Prostate gland (tissue), 2 donors: ENCODE results near the gene RBFOX2. TPM values are rescaled to one million over a fixed set of nuclear protein-coding genes. Genes with fewer than 3 reads are reported as not detected.
"Not testable (repeated sequence)": the region's sequence is repeated elsewhere in the genome, so short reads cannot be mapped to it uniquely, and the experiment has no call there.

Experiments used
- DNase-seq: peaks from one replicate; pipeline ENCODE4 v3.0.0-alpha.2; 2019; ENCODE audit warnings: low spot score
- H3K27ac ChIP-seq, 2 donors: fragments of 200-600 bp; sonication (generic); 2 replicates each; pipeline ENCODE4 v1.5.1; 2017 to 2019
- H3K27me3 ChIP-seq: fragments of 200-600 bp; sonication (generic); replicated peaks from 2 replicates; pipeline ENCODE4 v1.5.1; 2019; ENCODE audit not compliant: insufficient read depth
- H3K36me3 ChIP-seq, 2 donors: fragments of 200-600 bp; sonication (generic); 1 replicate in 1 of 2; 2 replicates in 1 of 2; pipeline versions ENCODE4 v1.5.1 to v1.8.1; 2017 to 2019
- H3K4me1 ChIP-seq: fragments of 200-600 bp; sonication (generic); replicated peaks from 2 replicates; pipeline ENCODE4 v1.5.1; 2019
- H3K4me3 ChIP-seq, 2 donors: fragments of 200-600 bp; sonication (generic); 2 replicates each; pipeline ENCODE4 v1.5.1; 2017 to 2019
- H3K9me3 ChIP-seq: fragments of 200-600 bp; sonication (generic); 2 replicates; pipeline ENCODE4 v1.5.1; 2017
- POLR2A ChIP-seq: fragments of 450-650 bp; IDR thresholded peaks from one replicate; pipeline ENCODE4 v1.6.1; 2016; ENCODE audit warnings: antibody characterized with exemption, mild to moderate bottlenecking
- POLR2AphosphoS5 ChIP-seq: sonication (generic); formaldehyde crosslinking; IDR thresholded peaks from one replicate; pipeline ENCODE4 v1.6.1; 2017; ENCODE audit warnings: antibody characterized with exemption
- WGBS: methylation state at CpG from one replicate; pipeline ENCODE4 v1.1.5; 2018; 5-methylcytosine and 5-hydroxymethylcytosine counted together
- intact Hi-C: fragments of 100-400 bp; cut with DNase I; formaldehyde crosslinking; loops from one replicate; pipeline ENCODE4 v1.14.2; 2022
- total RNA-seq, 2 donors: library from RNA; depleted of rRNA; stranded (reverse); fragments of >200 nt; gene quantifications; one replicate each; pipeline ENCODE4 v1.1.0, GENCODE V29; 2016
- TF ChIP-seq, protein P1 (sequence below), 4 experiments: fragments of 200-600 bp in 2 of 4; fragments of 450-650 bp in 2 of 4; sonication (generic) in 2 of 4; IDR thresholded peaks; 1 replicate in 3 of 4; 2 replicates in 1 of 4; pipeline ENCODE4 v1.5.1; 2016 to 2019; ENCODE audit warnings: antibody characterized with exemption in 4 of 4, mild to moderate bottlenecking in 2 of 4, moderate library complexity in 2 of 4

RBFOX2 gene
- total RNA-seq, 2 donors from 2014 or later: 59.8 to 79.4 TPM

- no peaks in the 10 kb centered on the region for H3K4me1 ChIP-seq
- 84% methylated on average over 12 of the region's 12 CpGs for WGBS
- DNase-seq: no peak
- no peaks in the 10 kb centered on the region for H3K27me3 ChIP-seq
- no peak overlapping the region for H3K27ac ChIP-seq
- H3K9me3 ChIP-seq: no peaks in the 10 kb centered on the region
- TF ChIP-seq, protein P1, sequence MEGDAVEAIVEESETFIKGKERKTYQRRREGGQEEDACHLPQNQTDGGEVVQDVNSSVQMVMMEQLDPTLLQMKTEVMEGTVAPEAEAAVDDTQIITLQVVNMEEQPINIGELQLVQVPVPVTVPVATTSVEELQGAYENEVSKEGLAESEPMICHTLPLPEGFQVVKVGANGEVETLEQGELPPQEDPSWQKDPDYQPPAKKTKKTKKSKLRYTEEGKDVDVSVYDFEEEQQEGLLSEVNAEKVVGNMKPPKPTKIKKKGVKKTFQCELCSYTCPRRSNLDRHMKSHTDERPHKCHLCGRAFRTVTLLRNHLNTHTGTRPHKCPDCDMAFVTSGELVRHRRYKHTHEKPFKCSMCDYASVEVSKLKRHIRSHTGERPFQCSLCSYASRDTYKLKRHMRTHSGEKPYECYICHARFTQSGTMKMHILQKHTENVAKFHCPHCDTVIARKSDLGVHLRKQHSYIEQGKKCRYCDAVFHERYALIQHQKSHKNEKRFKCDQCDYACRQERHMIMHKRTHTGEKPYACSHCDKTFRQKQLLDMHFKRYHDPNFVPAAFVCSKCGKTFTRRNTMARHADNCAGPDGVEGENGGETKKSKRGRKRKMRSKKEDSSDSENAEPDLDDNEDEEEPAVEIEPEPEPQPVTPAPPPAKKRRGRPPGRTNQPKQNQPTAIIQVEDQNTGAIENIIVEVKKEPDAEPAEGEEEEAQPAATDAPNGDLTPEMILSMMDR (IDR thresholded peaks at IDR 0.05): no peak
- TF ChIP-seq POLR2A: no peak
- no peak for TF ChIP-seq POLR2AphosphoS5
- H3K36me3 ChIP-seq: no peaks in the 10 kb centered on the region
- H3K4me3 ChIP-seq: no peak overlapping the region
- intact Hi-C loops: no loop called here
Observed at GRCh38 chr22:35739076-35739930, 289.3 kb downstream of the RBFOX2 start.

- H3K4me3 ChIP-seq, H3K9me3 ChIP-seq, H3K4me1 ChIP-seq, H3K27me3 ChIP-seq, DNase-seq, intact Hi-C loops, H3K36me3 ChIP-seq, H3K27ac ChIP-seq: not testable (repeated sequence)
- 95% methylated on average over 6 of the region's 6 CpGs for WGBS
Observed at GRCh38 chr22:35737886-35738285, 290.7 kb downstream of the RBFOX2 start.

DNA sequence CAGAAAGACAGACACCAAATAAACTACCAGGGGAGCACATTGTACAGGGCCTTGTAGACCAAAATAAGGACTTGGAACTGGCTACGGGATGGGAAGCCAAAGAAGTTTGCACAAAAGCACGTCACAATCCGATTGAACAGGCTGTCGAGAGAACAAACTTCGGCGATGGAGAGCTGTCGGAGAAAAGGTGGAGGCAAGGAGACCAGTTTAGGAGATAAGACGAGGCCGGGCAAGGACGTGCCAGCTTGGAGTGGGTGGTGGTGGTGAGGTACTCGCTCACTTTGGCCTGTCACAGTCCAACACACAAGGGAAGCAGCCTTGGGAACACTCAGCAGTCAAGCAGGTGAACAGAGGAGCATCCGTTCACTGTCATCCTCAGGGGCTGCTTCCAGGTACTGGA is 291.9 kb downstream of the RBFOX2 start:
- no peaks in the 10 kb centered on the region for H3K9me3 ChIP-seq
- TF ChIP-seq, protein P1 (IDR thresholded peaks at IDR 0.05): no peak
- TF ChIP-seq POLR2AphosphoS5 (no peak), POLR2A (no peak)
- H3K27ac ChIP-seq: no peak overlapping the region
- no peaks in the 10 kb centered on the region for H3K4me1 ChIP-seq
- intact Hi-C loops: no loop called here
- WGBS: 87% methylated on average over 12 of the region's 12 CpGs
- DNase-seq: no peak
- H3K4me3 ChIP-seq: no peak overlapping the region
- H3K36me3 ChIP-seq: no peaks in the 10 kb centered on the region
- no peaks in the 10 kb centered on the region for H3K27me3 ChIP-seq

- no peak overlapping the region for H3K27ac ChIP-seq
- intact Hi-C loops: no loop called here
Observed at GRCh38 chr22:35736166-35736565, 292.5 kb downstream of the RBFOX2 start.

DNA sequence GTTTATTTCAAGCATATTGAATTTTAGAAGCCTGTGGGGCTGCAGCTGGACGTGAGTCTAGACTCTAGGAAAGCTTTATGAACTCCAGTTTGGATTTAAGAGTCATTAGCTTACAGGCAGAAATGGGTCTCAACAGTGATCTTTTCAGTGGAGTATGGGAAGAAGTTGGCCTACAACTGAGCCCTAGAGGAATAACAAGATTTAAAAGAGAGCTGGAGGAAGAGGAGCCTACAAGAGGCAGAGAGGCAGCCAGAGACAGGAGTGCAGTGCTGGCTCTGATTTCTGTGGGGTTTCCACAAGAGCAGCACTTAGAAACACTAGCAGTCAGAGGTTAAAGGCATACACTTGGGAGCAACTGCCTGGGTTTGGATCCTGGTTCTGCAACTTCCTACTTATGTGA is 293.1 kb downstream of the RBFOX2 start:
- H3K27ac ChIP-seq: no peak overlapping the region
- WGBS: 84% methylated on average over 1 of the region's 1 CpG
- DNase-seq: no peak
- H3K4me3 ChIP-seq: no peak overlapping the region
- no peaks in the 10 kb centered on the region for H3K9me3 ChIP-seq
- H3K27me3 ChIP-seq: no peaks in the 10 kb centered on the region
- H3K4me1 ChIP-seq: no peaks in the 10 kb centered on the region
- intact Hi-C loops: no loop called here
- no peak for TF ChIP-seq POLR2A
- TF ChIP-seq, protein P1 (IDR thresholded peaks at IDR 0.05): no peak
- no peak for TF ChIP-seq POLR2AphosphoS5
- H3K36me3 ChIP-seq: no peaks in the 10 kb centered on the region

More at GRCh38 chr22:35736166-35736565, 292.5 kb downstream of the RBFOX2 start:
- no peaks in the 10 kb centered on the region for H3K27me3 ChIP-seq
- WGBS: 96% methylated on average over 5 of the region's 5 CpGs
- no peaks in the 10 kb centered on the region for H3K36me3 ChIP-seq
- no peak overlapping the region for H3K4me3 ChIP-seq
- TF ChIP-seq POLR2AphosphoS5: no peak
- H3K4me1 ChIP-seq: no peaks in the 10 kb centered on the region
- no peak for DNase-seq
- H3K9me3 ChIP-seq: no peaks in the 10 kb centered on the region

- intact Hi-C loops: no loop called here
- no peak overlapping the region for H3K4me3 ChIP-seq
Observed at GRCh38 chr22:35734517-35734827, 294.2 kb downstream of the RBFOX2 start.

More at GRCh38 chr22:35734517-35734827, 294.2 kb downstream of the RBFOX2 start:
- H3K9me3 ChIP-seq: no peaks in the 10 kb centered on the region
- H3K4me1 ChIP-seq: no peaks in the 10 kb centered on the region
- no peaks in the 10 kb centered on the region for H3K27me3 ChIP-seq
- no peak for TF ChIP-seq POLR2A
- no peak for TF ChIP-seq POLR2AphosphoS5
- TF ChIP-seq, protein P1 (IDR thresholded peaks at IDR 0.05): no peak
- 81% methylated on average over 7 of the region's 7 CpGs for WGBS
- H3K36me3 ChIP-seq: no peaks in the 10 kb centered on the region
- no peak for DNase-seq
- H3K27ac ChIP-seq: no peak overlapping the region
